ENCODE results near the gene STX16. TPM values are rescaled to one million over a fixed set of nuclear protein-coding genes. Genes with fewer than 3 reads are reported as not detected.

STX16 gene
- polyA plus RNA-seq, 3 donors: 15.6 to 165 (median 27.4) TPM

DNA sequence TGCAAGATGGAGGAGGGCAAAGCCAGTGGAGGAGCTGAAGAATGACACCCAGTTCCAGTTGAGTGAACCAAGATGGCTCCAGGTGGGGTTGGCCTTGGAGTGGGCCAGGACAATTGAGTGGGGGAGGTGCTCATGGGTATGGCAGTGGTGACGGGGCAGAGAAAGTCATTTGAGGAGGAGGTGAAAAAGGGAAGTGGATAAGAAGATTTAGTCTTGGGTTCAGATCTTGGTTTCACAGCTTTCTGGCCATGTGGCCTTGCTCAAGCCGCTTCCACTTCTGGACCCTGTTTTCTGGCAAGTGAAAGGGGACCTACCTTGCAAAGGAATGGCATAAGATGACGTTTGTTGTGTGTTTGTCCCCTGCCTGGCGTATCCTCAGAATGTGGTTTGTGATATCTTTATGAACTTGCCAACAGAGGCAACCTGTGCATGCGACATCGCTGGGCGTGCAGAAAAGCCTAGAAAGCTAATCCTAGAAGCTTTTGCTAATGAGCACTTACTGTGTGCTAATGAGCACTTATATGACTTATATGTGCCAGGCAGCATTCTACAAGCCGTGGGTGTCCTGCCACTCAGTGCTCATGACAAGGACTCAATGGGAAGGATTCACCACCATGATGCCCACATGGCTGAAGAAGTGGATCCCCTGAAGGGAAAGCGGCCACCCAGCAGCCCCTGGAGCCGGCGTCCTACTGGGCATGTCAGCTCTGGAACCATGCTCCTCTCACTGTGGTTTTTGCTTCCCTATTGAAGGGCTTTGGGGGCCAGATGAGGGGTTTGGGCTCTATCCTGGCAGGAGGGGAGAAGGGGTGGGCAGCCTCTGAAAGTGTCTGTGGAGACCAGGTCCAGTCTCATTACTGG, 23.6 kb upstream of the STX16 start:
- no peak overlapping the region for H3K4me3 ChIP-seq (replicated peaks in 1 of 3; ENCODE audit: low read depth in 2 of 3, low read length in 3 of 3)
- 76% methylated on average over 11 of the region's 11 CpGs for WGBS (ENCODE audit: insufficient coverage)

DNA sequence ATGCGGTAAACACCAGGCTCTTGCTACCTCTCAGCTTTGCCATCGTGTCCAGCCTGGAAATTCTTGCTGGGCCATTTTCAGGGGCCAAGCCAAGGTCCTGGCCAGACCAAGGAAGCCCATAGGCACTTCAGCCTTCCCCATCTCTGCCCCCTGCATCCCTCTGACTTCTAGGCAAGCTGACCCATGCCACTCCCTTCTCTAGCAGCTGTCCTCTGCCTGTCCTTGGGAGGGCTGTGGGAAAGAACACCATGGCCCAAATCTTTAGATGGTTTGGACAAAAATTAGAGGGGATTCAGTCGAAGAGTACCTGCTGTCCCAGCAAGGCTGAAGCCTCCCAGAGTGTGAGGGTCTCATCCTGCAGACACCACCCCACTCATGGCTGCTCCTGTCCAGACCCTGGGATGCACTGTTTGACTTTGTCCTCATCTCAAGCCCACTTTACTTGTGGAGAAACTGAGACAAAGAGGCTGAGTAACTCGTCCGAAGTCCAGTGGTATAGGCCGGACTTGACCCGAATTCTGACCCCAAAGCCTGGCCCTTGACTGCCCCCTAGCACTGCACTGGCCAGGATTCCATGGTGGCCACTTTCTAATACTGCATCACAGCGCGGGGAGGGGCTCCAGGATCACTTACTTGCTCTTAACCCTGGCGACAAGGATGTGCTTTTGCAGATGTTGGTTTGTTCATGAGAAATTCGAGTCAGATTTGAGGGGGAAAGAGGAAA, 22.4 kb upstream of the STX16 start:
- Mint-ChIP-seq H3K9me3 (no peaks in the 10 kb centered on the region), H3K27me3 (ENCODE audit: low read depth in 3 of 3) (peaks cover 1 to 7% (median 3%) of the 10 kb centered on the region in 3 donors), H3K4me1 (no peaks in the 10 kb centered on the region), H3K36me3 (no peaks in the 10 kb centered on the region), H3K27ac (no peak overlapping the region), H3K4me3 (no peak overlapping the region)
- no peaks in the 10 kb centered on the region for H3K9me3 ChIP-seq (replicated peaks in 1 of 2; ENCODE audit: control insufficient read depth in 1 of 2, insufficient read depth in 1 of 2, low read length in 2 of 2)
- no peaks in the 10 kb centered on the region for H4K20me1 ChIP-seq (ENCODE audit: insufficient read depth, low read length)
- H3K4me1 ChIP-seq (ENCODE audit: control insufficient read depth in 1 of 2, insufficient read depth in 2 of 2, low read length in 2 of 2): no peaks in the 10 kb centered on the region
- no peak overlapping the region for H2AFZ ChIP-seq (ENCODE audit: insufficient read depth, low read depth, low read length, poor library complexity, severe bottlenecking)
- H3K4me2 ChIP-seq (replicated peaks; ENCODE audit: extremely low read depth, low read length, poor library complexity, severe bottlenecking): no peak overlapping the region
- TF ChIP-seq, protein P1, sequence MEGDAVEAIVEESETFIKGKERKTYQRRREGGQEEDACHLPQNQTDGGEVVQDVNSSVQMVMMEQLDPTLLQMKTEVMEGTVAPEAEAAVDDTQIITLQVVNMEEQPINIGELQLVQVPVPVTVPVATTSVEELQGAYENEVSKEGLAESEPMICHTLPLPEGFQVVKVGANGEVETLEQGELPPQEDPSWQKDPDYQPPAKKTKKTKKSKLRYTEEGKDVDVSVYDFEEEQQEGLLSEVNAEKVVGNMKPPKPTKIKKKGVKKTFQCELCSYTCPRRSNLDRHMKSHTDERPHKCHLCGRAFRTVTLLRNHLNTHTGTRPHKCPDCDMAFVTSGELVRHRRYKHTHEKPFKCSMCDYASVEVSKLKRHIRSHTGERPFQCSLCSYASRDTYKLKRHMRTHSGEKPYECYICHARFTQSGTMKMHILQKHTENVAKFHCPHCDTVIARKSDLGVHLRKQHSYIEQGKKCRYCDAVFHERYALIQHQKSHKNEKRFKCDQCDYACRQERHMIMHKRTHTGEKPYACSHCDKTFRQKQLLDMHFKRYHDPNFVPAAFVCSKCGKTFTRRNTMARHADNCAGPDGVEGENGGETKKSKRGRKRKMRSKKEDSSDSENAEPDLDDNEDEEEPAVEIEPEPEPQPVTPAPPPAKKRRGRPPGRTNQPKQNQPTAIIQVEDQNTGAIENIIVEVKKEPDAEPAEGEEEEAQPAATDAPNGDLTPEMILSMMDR (IDR thresholded peaks at IDR 0.05): no peak
- H3K4me3 ChIP-seq (replicated peaks in 1 of 3; ENCODE audit: low read depth in 2 of 3, low read length in 3 of 3): no peak overlapping the region
- no peaks in the 10 kb centered on the region for H3K36me3 ChIP-seq (replicated peaks in 1 of 2; ENCODE audit: control insufficient read depth in 1 of 2, insufficient read depth in 2 of 2, low read length in 2 of 2)
- intact Hi-C loops (cut with micrococcal nuclease): no loop called here
- H3K79me2 ChIP-seq (ENCODE audit: insufficient read depth, low read length): no peaks in the 10 kb centered on the region
- no peak overlapping the region for H3K27ac ChIP-seq (ENCODE audit: low read depth in 1 of 2, low read length in 2 of 2)
- WGBS (ENCODE audit: insufficient coverage): 81% methylated on average over 7 of the region's 11 CpGs
- H3K9ac ChIP-seq (ENCODE audit: insufficient read depth, low read length, poor library complexity, severe bottlenecking): no peak overlapping the region
- DNase-seq: no peak
- H3K27me3 ChIP-seq (ENCODE audit: control insufficient read depth in 2 of 2, insufficient read depth in 2 of 2, low read length in 2 of 2): no peaks in the 10 kb centered on the region

More for the DNA sequence above, 23.6 kb upstream of the STX16 start:
- H3K27ac Mint-ChIP-seq: no peak overlapping the region
- Histone ChIP-seq H3K9ac (ENCODE audit: insufficient read depth, low read length, poor library complexity, severe bottlenecking) (no peak overlapping the region), H3K27ac (ENCODE audit: low read depth in 1 of 2, low read length in 2 of 2) (no peak overlapping the region), H2AFZ (ENCODE audit: insufficient read depth, low read depth, low read length, poor library complexity, severe bottlenecking) (no peak overlapping the region), H3K4me1 (ENCODE audit: control insufficient read depth in 1 of 2, insufficient read depth in 2 of 2, low read length in 2 of 2) (no peaks in the 10 kb centered on the region), H3K79me2 (ENCODE audit: insufficient read depth, low read length) (no peaks in the 10 kb centered on the region), H3K36me3 (replicated peaks in 1 of 2; ENCODE audit: control insufficient read depth in 1 of 2, insufficient read depth in 2 of 2, low read length in 2 of 2) (no peaks in the 10 kb centered on the region), H3K9me3 (replicated peaks in 1 of 2; ENCODE audit: control insufficient read depth in 1 of 2, insufficient read depth in 1 of 2, low read length in 2 of 2) (no peaks in the 10 kb centered on the region), H4K20me1 (ENCODE audit: insufficient read depth, low read length) (no peaks in the 10 kb centered on the region), H3K4me2 (replicated peaks; ENCODE audit: extremely low read depth, low read length, poor library complexity, severe bottlenecking) (no peak overlapping the region), H3K27me3 (ENCODE audit: control insufficient read depth in 2 of 2, insufficient read depth in 2 of 2, low read length in 2 of 2) (no peaks in the 10 kb centered on the region)
- H3K4me3 Mint-ChIP-seq: no peak overlapping the region
- H3K27me3 Mint-ChIP-seq (ENCODE audit: low read depth in 3 of 3): peaks cover 0 to 7% (median 1%) of the 10 kb centered on the region in 3 donors
- no peaks in the 10 kb centered on the region for H3K36me3 Mint-ChIP-seq
- no peak for DNase-seq
- intact Hi-C loops (cut with micrococcal nuclease): no loop called here
- no peaks in the 10 kb centered on the region for H3K4me1 Mint-ChIP-seq
- no peaks in the 10 kb centered on the region for H3K9me3 Mint-ChIP-seq
- TF ChIP-seq, protein P1 (IDR thresholded peaks at IDR 0.05): no peak

Data from CD14-positive monocyte (primary cell).